ENCODE data around the gene FGF1.

The FGF1 gene

DNA sequence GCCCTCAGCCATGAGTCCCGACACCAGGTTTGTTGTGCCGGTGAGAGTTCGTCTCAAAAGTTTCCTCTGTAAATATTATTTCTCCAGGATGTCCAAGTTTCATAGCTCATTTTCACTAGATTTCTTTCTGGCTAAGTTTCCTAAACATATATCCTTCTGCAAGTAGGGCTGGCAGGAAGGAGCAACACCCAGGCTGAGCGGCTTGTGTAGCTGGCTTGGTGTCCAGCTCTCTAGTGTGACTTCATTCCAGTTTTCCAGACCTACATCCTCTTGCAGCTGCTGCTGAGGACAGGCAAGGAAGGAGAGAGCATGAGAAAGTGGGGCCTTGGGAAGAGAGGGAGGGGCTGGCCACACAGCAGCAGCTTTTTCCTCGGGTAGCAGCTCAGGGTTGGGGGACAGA, 80.3 kb downstream of the FGF1 start:
- DNase-seq (ENCODE audit: low spot score): no peak
- in situ Hi-C loops (cut with MboI; ENCODE audit: low pct_unique_long_range_greater_than_20kb, low sequenced_read_pairs, unreplicated experiment): no loop called here
- TF ChIP-seq, protein P1, sequence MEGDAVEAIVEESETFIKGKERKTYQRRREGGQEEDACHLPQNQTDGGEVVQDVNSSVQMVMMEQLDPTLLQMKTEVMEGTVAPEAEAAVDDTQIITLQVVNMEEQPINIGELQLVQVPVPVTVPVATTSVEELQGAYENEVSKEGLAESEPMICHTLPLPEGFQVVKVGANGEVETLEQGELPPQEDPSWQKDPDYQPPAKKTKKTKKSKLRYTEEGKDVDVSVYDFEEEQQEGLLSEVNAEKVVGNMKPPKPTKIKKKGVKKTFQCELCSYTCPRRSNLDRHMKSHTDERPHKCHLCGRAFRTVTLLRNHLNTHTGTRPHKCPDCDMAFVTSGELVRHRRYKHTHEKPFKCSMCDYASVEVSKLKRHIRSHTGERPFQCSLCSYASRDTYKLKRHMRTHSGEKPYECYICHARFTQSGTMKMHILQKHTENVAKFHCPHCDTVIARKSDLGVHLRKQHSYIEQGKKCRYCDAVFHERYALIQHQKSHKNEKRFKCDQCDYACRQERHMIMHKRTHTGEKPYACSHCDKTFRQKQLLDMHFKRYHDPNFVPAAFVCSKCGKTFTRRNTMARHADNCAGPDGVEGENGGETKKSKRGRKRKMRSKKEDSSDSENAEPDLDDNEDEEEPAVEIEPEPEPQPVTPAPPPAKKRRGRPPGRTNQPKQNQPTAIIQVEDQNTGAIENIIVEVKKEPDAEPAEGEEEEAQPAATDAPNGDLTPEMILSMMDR (IDR thresholded peaks at IDR 0.05; ENCODE audit: extremely low read depth, insufficient read depth, missing control alignments): no peak

DNA sequence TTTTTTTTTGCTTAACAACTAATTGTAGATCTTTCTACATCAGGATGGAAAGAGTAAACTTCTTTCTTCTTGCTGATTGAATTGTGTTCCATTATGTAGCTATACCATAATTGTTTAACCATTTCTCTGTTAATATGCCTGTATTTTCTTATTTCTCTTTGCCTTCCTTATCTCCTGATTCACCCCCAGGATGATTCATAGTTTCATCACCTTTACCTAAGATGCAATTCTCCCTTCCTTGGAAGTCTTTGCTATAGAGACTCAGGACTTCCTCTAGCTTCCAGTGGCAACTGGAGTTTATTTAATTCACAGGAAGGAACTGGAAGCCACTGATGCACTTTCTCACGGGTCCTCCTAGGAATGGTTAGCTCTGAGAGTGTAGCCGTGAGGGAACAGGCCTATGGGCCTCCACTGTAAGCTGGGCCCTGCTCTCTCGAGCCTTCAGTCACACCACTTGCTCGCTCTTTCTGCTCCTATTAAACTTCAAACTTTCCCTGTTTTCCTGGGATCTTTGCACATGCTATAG, 83.1 kb downstream of the FGF1 start:
- TF ChIP-seq, protein P1 (IDR thresholded peaks at IDR 0.05; ENCODE audit: extremely low read depth, insufficient read depth, missing control alignments): no peak
- in situ Hi-C loops (cut with MboI; ENCODE audit: low pct_unique_long_range_greater_than_20kb, low sequenced_read_pairs, unreplicated experiment): no loop called here
- DNase-seq (ENCODE audit: low spot score): no peak

DNA sequence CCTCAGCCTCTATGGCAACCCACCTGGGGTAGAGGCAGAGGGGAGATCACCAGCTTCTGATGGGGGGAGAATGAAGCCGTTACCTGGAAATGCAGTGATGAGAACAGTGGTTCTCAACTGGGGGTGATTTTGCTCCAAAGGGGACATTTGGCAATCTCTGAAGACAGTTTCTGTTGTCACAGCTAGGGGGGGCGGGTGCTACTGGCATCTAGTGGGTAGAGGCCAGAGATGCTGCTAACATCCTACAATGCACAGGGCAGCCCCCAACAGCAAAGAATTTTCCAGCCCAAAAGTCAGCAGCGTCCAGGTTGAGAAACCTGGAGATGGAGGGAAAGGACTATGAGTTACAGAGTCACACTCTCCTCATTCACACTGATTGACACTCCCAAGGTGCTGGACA, 84.5 kb downstream of the FGF1 start:
- no peak for DNase-seq (ENCODE audit: low spot score)
- in situ Hi-C loops (cut with MboI; ENCODE audit: low pct_unique_long_range_greater_than_20kb, low sequenced_read_pairs, unreplicated experiment): no loop called here

DNA sequence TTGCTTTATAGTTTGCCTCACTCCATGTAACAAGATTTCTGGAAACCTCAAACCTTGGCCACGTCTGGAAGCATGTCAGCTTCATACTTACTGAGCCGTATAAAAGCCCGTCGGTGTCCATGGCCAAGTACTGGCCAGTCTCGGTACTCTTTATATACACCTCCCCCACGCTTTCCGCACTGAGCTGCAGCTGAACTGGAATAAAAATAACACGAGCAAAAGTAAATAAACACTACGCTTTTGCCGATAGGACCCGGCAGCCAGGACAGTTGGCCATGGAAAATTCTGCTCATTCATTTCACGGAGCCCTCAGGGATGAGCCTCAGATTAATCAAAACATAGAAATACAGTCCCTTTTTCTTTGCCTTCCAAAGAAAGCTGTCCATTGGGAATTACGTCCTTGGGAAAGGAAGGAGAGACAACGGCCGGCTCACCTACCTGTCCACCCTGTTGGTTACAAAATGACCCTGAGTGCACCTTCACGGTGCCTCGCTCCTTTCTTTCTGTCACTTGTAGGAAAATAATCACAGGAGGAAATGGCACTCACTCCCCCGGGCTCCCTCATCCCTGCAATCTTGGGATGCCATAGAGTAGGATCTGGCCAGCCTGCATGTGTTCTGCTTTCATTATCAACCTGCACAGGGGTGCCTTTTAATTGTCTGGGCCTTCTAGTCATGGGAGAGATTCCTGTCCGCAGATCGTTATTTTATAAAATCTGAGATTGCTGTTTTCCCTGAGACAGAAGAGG, 85.1 kb downstream of the FGF1 start:
- in situ Hi-C loops (cut with MboI; ENCODE audit: low pct_unique_long_range_greater_than_20kb, low sequenced_read_pairs, unreplicated experiment): no loop called here
- TF ChIP-seq, protein P1 (IDR thresholded peaks at IDR 0.05; ENCODE audit: extremely low read depth, insufficient read depth, missing control alignments): no peak
- DNase-seq (ENCODE audit: low spot score): no peak

More for the DNA sequence above, 84.5 kb downstream of the FGF1 start:
- TF ChIP-seq, protein P1 (IDR thresholded peaks at IDR 0.05; ENCODE audit: extremely low read depth, insufficient read depth, missing control alignments): no peak

DNA sequence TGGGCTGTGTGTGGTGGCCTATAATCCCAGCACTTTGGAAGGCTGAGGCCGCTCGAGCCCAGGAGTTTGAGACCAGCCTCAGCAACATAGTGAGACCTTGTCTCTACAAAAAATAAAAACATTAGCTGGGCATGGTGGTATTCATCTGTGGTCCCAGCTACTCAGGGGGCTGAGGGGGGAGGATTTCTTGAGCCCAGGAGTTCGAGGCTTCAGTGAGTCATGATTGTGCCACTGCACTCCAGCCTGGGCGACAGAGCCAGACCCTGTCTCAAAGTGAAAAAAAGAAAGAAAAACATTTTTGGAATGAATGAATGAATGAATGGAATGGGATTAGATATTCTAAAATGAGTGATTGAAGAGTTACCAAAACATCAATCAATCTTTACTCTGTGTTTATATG, 85.8 kb downstream of the FGF1 start:
- no peak for DNase-seq (ENCODE audit: low spot score)
- in situ Hi-C loops (cut with MboI; ENCODE audit: low pct_unique_long_range_greater_than_20kb, low sequenced_read_pairs, unreplicated experiment): no loop called here
- TF ChIP-seq, protein P1 (IDR thresholded peaks at IDR 0.05; ENCODE audit: extremely low read depth, insufficient read depth, missing control alignments): no peak

DNA sequence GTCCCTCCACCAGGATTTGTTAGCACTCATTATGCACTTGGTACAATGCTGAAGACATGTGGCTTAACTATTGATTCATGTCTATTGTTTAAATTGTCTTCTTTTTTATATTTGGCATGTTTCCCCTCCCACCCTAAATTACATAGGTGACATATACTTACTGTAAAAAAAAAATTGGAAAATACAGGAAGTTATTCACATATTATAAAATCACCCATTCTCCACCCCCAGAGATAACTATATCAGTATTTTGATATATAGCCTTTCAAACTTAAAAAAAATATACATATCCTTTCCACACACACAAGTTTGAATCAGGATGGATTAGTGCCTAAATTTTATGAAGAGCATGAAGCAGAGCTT, 87.6 kb downstream of the FGF1 start:
- TF ChIP-seq, protein P1 (IDR thresholded peaks at IDR 0.05; ENCODE audit: extremely low read depth, insufficient read depth, missing control alignments): no peak
- in situ Hi-C loops (cut with MboI; ENCODE audit: low pct_unique_long_range_greater_than_20kb, low sequenced_read_pairs, unreplicated experiment): no loop called here
- DNase-seq (ENCODE audit: low spot score): no peak
